LNCaP clone FGC (cell line): ENCODE results near the gene CBX6.
"Not testable (repeated sequence)": the region's sequence is repeated elsewhere in the genome, so short reads cannot be mapped to it uniquely, and the experiment has no call there.

Experiments used
- DNase-seq: peaks from one replicate; pipeline ENCODE4 v3.0.0-alpha.2; 2011; ENCODE audit warnings: low read depth
- H3K4me3 ChIP-seq: 2 replicates; pipeline ENCODE4 v1.5.1; 2011; ENCODE audit warnings: mild to moderate bottlenecking, low read depth, low read length, control low read depth
- TF ChIP-seq, protein P1 (sequence below): IDR thresholded peaks from 2 replicates; pipeline ENCODE4 v1.5.1; 2012; ENCODE audit warnings: mild to moderate bottlenecking; ENCODE audit not compliant: control insufficient read depth, insufficient read depth; ENCODE audit errors: extremely low read depth

Gene CBX6

DNA sequence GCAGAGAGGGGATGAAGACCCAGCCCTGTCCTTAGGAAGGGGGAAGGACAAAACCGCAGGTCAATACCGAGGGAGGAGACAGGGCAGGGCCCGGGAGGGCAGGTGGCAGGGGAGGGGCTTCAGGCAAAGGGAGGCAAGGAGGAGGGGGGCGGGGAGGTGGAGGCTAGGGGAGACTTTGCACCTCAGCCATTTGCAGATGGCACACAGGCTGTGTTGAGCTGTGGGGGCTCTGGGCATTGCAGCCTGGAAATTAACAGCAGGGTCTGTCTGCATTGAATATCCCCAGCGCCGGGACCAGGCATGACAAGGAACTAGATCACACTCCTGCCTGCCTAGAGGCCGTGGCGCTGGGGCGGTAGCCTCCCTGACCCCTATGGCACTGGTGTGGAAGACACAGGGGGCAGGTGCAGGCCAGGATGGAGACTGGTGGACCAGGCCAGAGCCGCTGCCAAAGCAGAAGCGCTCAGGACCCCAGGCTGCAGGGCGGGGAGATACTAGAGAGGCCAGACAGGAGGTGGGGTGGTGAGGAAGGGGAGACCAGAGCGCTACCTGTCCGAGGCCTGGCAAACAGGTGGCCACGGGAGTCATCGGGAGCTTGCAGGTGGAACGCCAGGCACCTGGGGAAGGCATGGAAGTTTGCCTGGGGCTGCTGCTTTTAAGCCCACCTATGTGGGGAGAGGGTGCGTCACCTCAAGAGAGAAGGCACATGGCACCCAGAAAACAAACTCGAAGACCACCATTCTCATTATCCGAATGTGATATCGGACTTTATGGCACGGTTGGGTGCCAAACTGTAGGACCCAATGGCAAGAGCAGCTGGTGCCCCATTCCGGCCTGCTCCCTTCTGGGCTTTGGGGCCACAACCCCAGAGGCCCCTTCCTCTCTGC lies 11.5 kb downstream of the CBX6 start:
- TF ChIP-seq, protein P1, sequence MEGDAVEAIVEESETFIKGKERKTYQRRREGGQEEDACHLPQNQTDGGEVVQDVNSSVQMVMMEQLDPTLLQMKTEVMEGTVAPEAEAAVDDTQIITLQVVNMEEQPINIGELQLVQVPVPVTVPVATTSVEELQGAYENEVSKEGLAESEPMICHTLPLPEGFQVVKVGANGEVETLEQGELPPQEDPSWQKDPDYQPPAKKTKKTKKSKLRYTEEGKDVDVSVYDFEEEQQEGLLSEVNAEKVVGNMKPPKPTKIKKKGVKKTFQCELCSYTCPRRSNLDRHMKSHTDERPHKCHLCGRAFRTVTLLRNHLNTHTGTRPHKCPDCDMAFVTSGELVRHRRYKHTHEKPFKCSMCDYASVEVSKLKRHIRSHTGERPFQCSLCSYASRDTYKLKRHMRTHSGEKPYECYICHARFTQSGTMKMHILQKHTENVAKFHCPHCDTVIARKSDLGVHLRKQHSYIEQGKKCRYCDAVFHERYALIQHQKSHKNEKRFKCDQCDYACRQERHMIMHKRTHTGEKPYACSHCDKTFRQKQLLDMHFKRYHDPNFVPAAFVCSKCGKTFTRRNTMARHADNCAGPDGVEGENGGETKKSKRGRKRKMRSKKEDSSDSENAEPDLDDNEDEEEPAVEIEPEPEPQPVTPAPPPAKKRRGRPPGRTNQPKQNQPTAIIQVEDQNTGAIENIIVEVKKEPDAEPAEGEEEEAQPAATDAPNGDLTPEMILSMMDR: no peak
- DNase-seq: no peak
- no peak overlapping the region for H3K4me3 ChIP-seq

DNA sequence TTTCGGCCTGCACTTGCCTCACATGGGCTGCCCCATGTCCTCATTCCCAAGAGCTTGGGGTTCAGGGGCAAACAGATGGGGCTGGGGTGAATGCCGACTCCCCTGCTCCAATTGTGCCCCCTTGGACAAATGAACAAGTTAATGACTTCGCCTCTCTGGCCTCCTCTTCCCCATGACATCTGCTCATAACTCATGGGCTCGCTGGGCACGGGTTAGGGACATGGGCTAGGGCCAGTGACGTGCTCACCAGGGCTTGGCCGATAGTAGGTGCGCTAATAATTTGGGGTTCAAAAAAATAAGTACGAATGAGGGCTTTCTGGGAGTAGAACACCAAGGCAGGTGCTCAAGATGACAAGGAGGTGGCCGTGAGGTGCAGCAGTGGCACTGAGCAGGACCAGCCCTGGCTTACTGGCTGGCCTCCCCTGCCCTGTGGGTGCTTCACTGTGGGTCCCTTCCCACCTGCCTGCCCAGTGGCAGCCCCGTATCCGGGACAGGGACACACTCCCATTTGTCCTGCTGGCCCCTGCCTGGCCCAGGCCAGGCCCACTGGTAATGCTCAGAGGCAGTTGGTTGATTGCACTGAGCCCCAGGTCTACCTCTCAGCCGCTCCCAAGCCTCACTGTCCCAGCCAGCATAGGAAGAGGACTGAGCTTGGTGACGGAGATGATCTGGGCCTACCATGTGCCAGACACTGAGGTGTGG lies 12.3 kb downstream of the CBX6 start:
- TF ChIP-seq, protein P1: no peak
- DNase-seq: no peak
- H3K4me3 ChIP-seq: no peak overlapping the region

DNA sequence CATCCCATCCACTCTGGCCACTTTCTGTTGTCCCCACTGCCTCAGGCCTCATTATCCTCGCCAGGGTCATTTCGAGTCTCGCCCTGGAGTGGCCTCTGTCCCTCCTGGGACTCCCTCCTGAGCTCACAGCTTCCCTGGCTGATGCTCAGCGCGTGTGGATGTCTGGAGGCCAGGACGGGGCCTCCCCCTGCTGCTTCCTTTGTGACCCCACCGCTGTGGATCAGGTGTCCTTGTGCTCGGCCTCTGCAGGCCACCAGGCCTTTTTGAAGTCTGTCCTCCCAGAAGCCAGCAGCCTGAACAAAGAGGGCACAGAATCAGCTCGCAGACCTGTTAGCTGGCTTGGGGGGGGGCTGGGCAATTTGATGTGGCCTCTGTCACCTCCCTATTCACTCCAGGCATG lies 13.5 kb downstream of the CBX6 start:
- no peak overlapping the region for H3K4me3 ChIP-seq
- TF ChIP-seq, protein P1: no peak
- DNase-seq: no peak

DNA sequence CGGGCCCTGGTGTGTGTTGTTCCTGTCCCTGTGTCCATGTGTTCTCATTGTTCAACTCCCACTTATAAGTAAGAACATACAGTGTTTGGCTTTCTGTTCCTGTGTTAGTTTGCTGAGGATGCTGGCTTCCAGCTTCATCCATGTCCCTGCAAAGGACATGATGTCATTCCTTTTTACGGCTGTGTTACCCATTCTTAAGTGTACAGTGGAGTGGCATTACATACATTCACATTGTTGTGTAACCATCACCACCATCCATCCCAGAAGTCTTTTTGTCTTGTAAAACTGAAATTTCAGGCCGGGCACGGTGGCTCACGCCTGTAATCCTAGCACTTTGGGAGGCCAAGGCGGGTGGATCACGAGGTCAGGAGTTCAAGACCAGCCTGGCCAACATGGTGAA lies 17.5 kb downstream of the CBX6 start:
- not testable (repeated sequence) for DNase-seq, H3K4me3 ChIP-seq

DNA sequence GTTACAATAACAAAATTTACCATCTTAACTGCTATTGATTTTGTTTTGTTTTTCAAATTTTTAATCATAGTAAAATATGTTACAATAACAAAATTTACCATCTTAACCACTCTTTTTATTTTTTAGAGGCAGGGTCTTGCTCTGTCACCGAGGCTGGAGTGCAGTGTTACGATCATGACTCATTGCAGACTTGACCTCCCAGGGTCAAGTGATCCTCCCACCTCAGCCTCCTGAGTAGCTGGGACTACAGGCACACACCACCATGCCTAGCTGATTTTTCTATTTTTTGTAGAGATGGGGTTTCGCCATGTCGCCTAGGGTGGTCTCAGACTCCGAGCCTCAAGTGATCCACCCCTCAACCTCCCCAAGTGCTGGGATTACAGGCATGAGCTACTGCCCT lies 18.1 kb downstream of the CBX6 start:
- not testable (repeated sequence) for H3K4me3 ChIP-seq, DNase-seq

DNA sequence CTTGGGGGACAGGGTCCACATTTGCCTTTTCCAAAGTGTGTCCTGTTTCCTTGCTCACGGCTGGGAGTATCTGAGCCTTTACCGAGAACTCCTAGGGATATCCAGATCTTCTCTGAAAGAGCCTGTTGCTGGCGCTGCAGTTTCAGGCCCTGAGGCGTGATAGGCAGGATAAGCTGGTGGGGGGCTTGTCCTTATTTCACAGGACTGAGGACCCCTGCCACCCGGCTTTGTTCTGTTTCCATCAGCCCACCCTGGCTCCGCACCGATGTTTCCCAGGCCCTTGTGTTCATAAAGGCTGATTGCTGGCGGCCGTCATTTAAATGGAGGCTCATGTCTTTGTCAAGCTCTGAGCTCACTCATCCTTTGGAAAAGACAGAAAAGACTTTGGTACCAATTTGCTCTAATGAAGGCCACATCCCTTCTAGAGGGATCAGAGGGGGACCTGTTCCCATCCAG lies 18.8 kb downstream of the CBX6 start:
- TF ChIP-seq, protein P1: no peak
- H3K4me3 ChIP-seq: no peak overlapping the region
- DNase-seq: no peak

DNA sequence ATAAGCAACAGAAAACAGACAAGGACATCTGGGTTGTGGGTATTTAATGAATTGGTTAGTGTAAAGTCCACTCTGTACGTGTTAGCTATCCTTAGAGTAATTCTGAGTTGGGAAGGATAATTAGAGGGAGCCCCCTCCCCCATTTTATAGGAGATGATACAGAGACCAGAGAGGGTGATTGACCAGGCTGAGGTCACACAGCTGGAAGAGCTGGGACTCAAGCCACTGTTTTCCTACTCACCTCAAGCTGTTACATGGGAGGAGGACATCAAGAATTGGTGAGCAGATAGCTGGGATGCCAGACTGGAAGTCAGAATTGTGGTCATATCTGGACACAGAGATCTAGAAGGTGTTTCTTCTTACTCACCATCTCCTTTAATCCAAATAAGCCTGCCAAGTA lies 19.5 kb downstream of the CBX6 start:
- no peak for DNase-seq
- no peak overlapping the region for H3K4me3 ChIP-seq
- TF ChIP-seq, protein P1: no peak
